H9 (cell line): ENCODE results near the gene DLGAP4. TPM values are rescaled to one million over a fixed set of nuclear protein-coding genes. Genes with fewer than 3 reads are reported as not detected.

Experiments
- DNase-seq: peaks from one replicate; pipeline ENCODE4 v3.0.0-alpha.2; 2017
- H2AFZ ChIP-seq: one replicate; pipeline ENCODE4 v1.6.1; 2013; ENCODE audit warnings: mild to moderate bottlenecking, low read length, control low read depth, moderate library complexity
- H2AK5ac ChIP-seq: 2 replicates; pipeline ENCODE4 v1.6.1; 2013; ENCODE audit warnings: low read length, control low read depth, mixed read lengths; ENCODE audit not compliant: insufficient read length
- H2BK120ac ChIP-seq: one replicate; pipeline ENCODE4 v1.6.1; 2013; ENCODE audit warnings: low read depth, mild to moderate bottlenecking, low read length, control low read depth, inconsistent platforms; ENCODE audit not compliant: poor library complexity, severe bottlenecking
- H2BK12ac ChIP-seq: 2 replicates; pipeline ENCODE4 v1.6.1; 2013; ENCODE audit warnings: low read length, control low read depth, mixed read lengths, low read depth; ENCODE audit not compliant: insufficient read length
- H2BK15ac ChIP-seq: 2 replicates; pipeline ENCODE4 v1.6.1; 2013; ENCODE audit warnings: low read depth, low read length, control low read depth
- H2BK20ac ChIP-seq: one replicate; pipeline ENCODE4 v1.6.1; 2013; ENCODE audit warnings: low read depth, mild to moderate bottlenecking, low read length, control low read depth, inconsistent platforms; ENCODE audit not compliant: poor library complexity, severe bottlenecking
- H2BK5ac ChIP-seq: 2 replicates; pipeline ENCODE4 v1.6.1; 2013; ENCODE audit warnings: low read length, control low read depth, mixed read lengths; ENCODE audit not compliant: insufficient read length
- H3K14ac ChIP-seq: 2 replicates; pipeline ENCODE4 v1.6.1; 2013; ENCODE audit warnings: low read length, control low read depth; ENCODE audit not compliant: insufficient read depth
- H3K18ac ChIP-seq: 2 replicates; pipeline ENCODE4 v1.6.1; 2013; ENCODE audit warnings: low read depth, mild to moderate bottlenecking, mixed read lengths, low read length, control low read depth; ENCODE audit not compliant: insufficient read length
- H3K23ac ChIP-seq: 2 replicates; pipeline ENCODE4 v1.6.1; 2013; ENCODE audit warnings: low read length, control low read depth, mixed read lengths, low read depth; ENCODE audit not compliant: insufficient read length
- H3K23me2 ChIP-seq: 2 replicates; pipeline ENCODE4 v1.6.1; 2013; ENCODE audit warnings: low read depth, mild to moderate bottlenecking, mixed read lengths, low read length, control low read depth; ENCODE audit not compliant: insufficient read length, poor library complexity, severe bottlenecking
- H3K27ac ChIP-seq: 2 replicates; pipeline ENCODE4 v1.5.1; 2013; ENCODE audit warnings: low read length, control low read depth, mixed read lengths, low read depth; ENCODE audit not compliant: insufficient read length
- H3K27me3 ChIP-seq: 2 replicates; pipeline ENCODE4 v1.6.1; 2013; ENCODE audit warnings: low read length, control low read depth, inconsistent platforms; ENCODE audit not compliant: insufficient read depth
- H3K4ac ChIP-seq: 2 replicates; pipeline ENCODE4 v1.6.1; 2013; ENCODE audit warnings: low read depth, mild to moderate bottlenecking, control low read depth, inconsistent platforms, low read length, moderate library complexity
- H3K4me1 ChIP-seq: 2 replicates; pipeline ENCODE4 v1.6.1; 2013; ENCODE audit warnings: low read length, control low read depth, inconsistent platforms; ENCODE audit not compliant: insufficient read depth
- H3K4me2 ChIP-seq: 2 replicates; pipeline ENCODE4 v1.6.1; 2013; ENCODE audit warnings: low read length, control low read depth, mixed read lengths; ENCODE audit not compliant: insufficient read length, insufficient read depth
- H3K56ac ChIP-seq: 2 replicates; pipeline ENCODE4 v1.6.1; 2013; ENCODE audit warnings: low read depth, mild to moderate bottlenecking, mixed read lengths, low read length, control low read depth; ENCODE audit not compliant: insufficient read length
- H3K79me1 ChIP-seq: 2 replicates; pipeline ENCODE4 v1.6.1; 2013; ENCODE audit warnings: low read depth, mild to moderate bottlenecking, moderate library complexity, low read length, control low read depth, inconsistent platforms; ENCODE audit not compliant: insufficient read depth, poor library complexity, severe bottlenecking
- H3K79me2 ChIP-seq: 2 replicates; pipeline ENCODE4 v1.6.1; 2013; ENCODE audit warnings: low read length, control low read depth, inconsistent platforms; ENCODE audit not compliant: insufficient read depth
- H3K9ac ChIP-seq: 2 replicates; pipeline ENCODE4 v1.6.1; 2013; ENCODE audit warnings: low read length, control low read depth, mixed read lengths; ENCODE audit not compliant: insufficient read length; ENCODE audit errors: extremely low read depth
- H3K9me3 ChIP-seq: one replicate; pipeline ENCODE4 v1.6.1; 2013; ENCODE audit warnings: low read depth, low read length, inconsistent platforms; ENCODE audit not compliant: control insufficient read depth
- H3T11ph ChIP-seq: one replicate; pipeline ENCODE4 v1.6.1; 2013; ENCODE audit warnings: mild to moderate bottlenecking, low read length, control low read depth, inconsistent platforms
- H4K20me1 ChIP-seq: one replicate; pipeline ENCODE4 v1.6.1; 2013; ENCODE audit not compliant: control insufficient read depth, insufficient read length, insufficient read depth
- H4K5ac ChIP-seq: 2 replicates; pipeline ENCODE4 v1.6.1; 2013; ENCODE audit warnings: low read depth, mild to moderate bottlenecking, mixed read lengths, low read length, control low read depth; ENCODE audit not compliant: insufficient read length
- H4K8ac ChIP-seq: replicated peaks from 2 replicates; pipeline ENCODE4 v1.6.1; 2013; ENCODE audit warnings: low read length, control low read depth, mixed read lengths, low read depth; ENCODE audit not compliant: insufficient read length
- H4K91ac ChIP-seq: 2 replicates; pipeline ENCODE4 v1.6.1; 2013; ENCODE audit warnings: low read depth, mild to moderate bottlenecking, moderate library complexity, mixed read lengths, low read length, control low read depth; ENCODE audit not compliant: insufficient read length
- H3K27ac Mint-ChIP-seq, 3 experiments: 2 replicates in 2 of 3; 3 replicates in 1 of 3; pipeline ENCODE4 v1.8.0; 2020 to 2021; ENCODE audit warnings: mixed read lengths in 3 of 3, mild to moderate bottlenecking in 1 of 3, moderate library complexity in 1 of 3
- H3K27me3 Mint-ChIP-seq: 2 replicates; pipeline ENCODE4 v1.8.0; 2021; ENCODE audit warnings: low read depth, mild to moderate bottlenecking, moderate library complexity, mixed read lengths
- H3K36me3 Mint-ChIP-seq, 3 experiments: 2 replicates in 2 of 3; 3 replicates in 1 of 3; pipeline ENCODE4 v1.8.0; 2020 to 2021; ENCODE audit warnings: low read depth in 3 of 3, mixed read lengths in 3 of 3; ENCODE audit not compliant: insufficient read depth in 1 of 3
- H3K4me1 Mint-ChIP-seq, 2 experiments: 2 replicates each; pipeline ENCODE4 v1.8.0; 2020; ENCODE audit warnings: mixed read lengths in 2 of 2
- H3K4me3 Mint-ChIP-seq, 2 experiments: 2 replicates in 1 of 2; 3 replicates in 1 of 2; pipeline ENCODE4 v1.8.0; 2020 to 2021; ENCODE audit warnings: mild to moderate bottlenecking in 2 of 2, mixed read lengths in 2 of 2, moderate library complexity in 1 of 2
- H3K9me3 Mint-ChIP-seq, 2 experiments: 2 replicates in 1 of 2; 3 replicates in 1 of 2; pipeline ENCODE4 v1.8.0; 2020; ENCODE audit warnings: mild to moderate bottlenecking in 2 of 2, mixed read lengths in 2 of 2, moderate library complexity in 1 of 2
- CTCF ChIP-seq: fragments of 200-600 bp; sonication (generic); conservative IDR thresholded peaks from 3 replicates; pipeline ENCODE4 v1.8.0; 2021; ENCODE audit warnings: antibody characterized with exemption, mild to moderate bottlenecking
- WGBS: extraction: QIAGEN DNeasy Blood & Tissue Kit; methylation state at CpG from one replicate; pipeline ENCODE4 v1.1.7; 2013; ENCODE audit warnings: missing lambda C conversion rate, low lambda C conversion rate, mixed read lengths; ENCODE audit not compliant: insufficient read length; ENCODE audit errors: extremely low coverage; 5-methylcytosine and 5-hydroxymethylcytosine counted together
- total RNA-seq: library from RNA; stranded (reverse); gene quantifications from 2 replicates; pipeline ENCODE4 v1.2.1, GENCODE V29; 2021

DLGAP4 gene
- total RNA-seq, 1 experiment from 2014 or later, result 48.0 TPM

- Histone ChIP-seq H4K8ac (no peak overlapping the region), H2BK5ac (no peak overlapping the region), H3K23ac (no peak overlapping the region), H2BK20ac (no peak overlapping the region), H4K5ac (no peak overlapping the region), H3K27ac (no peak overlapping the region), H2AK5ac (no peak overlapping the region), H3K56ac (no peak overlapping the region), H2BK120ac (no peak overlapping the region), H3K27me3 (no peaks in the 10 kb centered on the region), H2BK15ac (no peak overlapping the region), H3K4me1 (no peaks in the 10 kb centered on the region), H3K9ac (no peak overlapping the region), H4K91ac (no peak overlapping the region), H3K4ac (no peak overlapping the region), H3K23me2 (no peaks in the 10 kb centered on the region), H3K14ac (no peak overlapping the region; the same call in 1 of the 2 replicates), H3K79me1 (no peaks in the 10 kb centered on the region), H4K20me1 (no peaks in the 10 kb centered on the region), H2AFZ (no peak overlapping the region), H3K4me2 (no peak overlapping the region), H3K9me3 (no peaks in the 10 kb centered on the region), H3K79me2 (no peaks in the 10 kb centered on the region), H2BK12ac (no peak overlapping the region), H3T11ph (no peak overlapping the region), H3K18ac (no peak overlapping the region)
- H3K4me1 Mint-ChIP-seq, result peaks cover 5 to 37% of the 10 kb centered on the region in 2 experiments; a peak in 3 of 4 replicates
- no peak overlapping the region; a peak in 1 of 7 replicates for H3K27ac Mint-ChIP-seq
- WGBS, result no CpG with 5 or more reads among the region's 5 CpGs
- no peaks in the 10 kb centered on the region for H3K9me3 Mint-ChIP-seq
- H3K36me3 Mint-ChIP-seq, result no peaks in the 10 kb centered on the region
- TF ChIP-seq CTCF, result no peak
- H3K4me3 Mint-ChIP-seq, result no peak overlapping the region
- peaks cover 10% of the 10 kb centered on the region for H3K27me3 Mint-ChIP-seq
- no peak for DNase-seq
These were observed 31.1 kb upstream of the DLGAP4 start for GRCh38 chr20:36275011-36275410.
